ENCODE data around the gene ARHGEF35. TPM values are rescaled to one million over a fixed set of nuclear protein-coding genes. Genes with fewer than 3 reads are reported as not detected.
"Not testable (repeated sequence)": the region's sequence is repeated elsewhere in the genome, so short reads cannot be mapped to it uniquely, and the experiment has no call there.

ARHGEF35 gene
- total and polyA plus RNA-seq, 2 of the 13 experiments (the other 11 are each of a cell fraction or from before 2014, with no cell fraction given): 0.18 TPM; not detected in 1

GRCh38 chr7:144226866-144227265 is 31.2 kb upstream of the ARHGEF35 start:
- H3K9ac ChIP-seq (ENCODE audit: insufficient read depth, low read depth, low read length); H3K4me2 ChIP-seq (ENCODE audit: low read depth, low read length); H2AFZ ChIP-seq (ENCODE audit: low read length); in situ Hi-C loops (cut with HindIII; ENCODE audit: extremely low pct_ligation_motif_present, low pct_unique_long_range_greater_than_20kb); H4K20me1 ChIP-seq (ENCODE audit: insufficient read depth, low read length); H3K27ac ChIP-seq (ENCODE audit: extremely low read length, insufficient read depth, low read length); DNase-seq (ENCODE audit: low spot score); ATAC-seq; H3K27me3 ChIP-seq (ENCODE audit: control insufficient read depth in 1 of 2, insufficient read depth in 2 of 2, low read length in 2 of 2); H3K9me3 ChIP-seq (ENCODE audit: low read length); POLR2A ChIA-PET; H3K79me2 ChIP-seq (ENCODE audit: insufficient read depth, low read length); H3K36me3 ChIP-seq (replicated peaks in 1 of 2; ENCODE audit: control insufficient read depth in 1 of 2, insufficient read depth in 2 of 2, low read length in 2 of 2); H3K4me3 ChIP-seq (replicated peaks in 1 of 3; ENCODE audit: insufficient read depth in 1 of 3, low read depth in 2 of 3, low read length in 3 of 3); CTCF ChIA-PET (ENCODE audit: low intra/inter-chr PET ratio, low total read pairs); BruUV-seq (replicated peaks); H3K4me1 ChIP-seq (ENCODE audit: insufficient read depth, low read length); intact Hi-C loops (cut with micrococcal nuclease; ENCODE audit: unreplicated experiment): not testable (repeated sequence)
- 1% methylated on average over 3 of the region's 4 CpGs for WGBS (ENCODE audit: low lambda C conversion rate)
- FAIRE-seq: peak; percentile 15

- H3K36me3 ChIP-seq (replicated peaks in 1 of 2; ENCODE audit: control insufficient read depth in 1 of 2, insufficient read depth in 2 of 2, low read length in 2 of 2); CTCF ChIA-PET (ENCODE audit: low intra/inter-chr PET ratio, low total read pairs); H3K4me1 ChIP-seq (ENCODE audit: insufficient read depth, low read length); H3K4me2 ChIP-seq (ENCODE audit: low read depth, low read length); H3K9me3 ChIP-seq (ENCODE audit: low read length); H3K79me2 ChIP-seq (ENCODE audit: insufficient read depth, low read length); intact Hi-C loops (cut with micrococcal nuclease; ENCODE audit: unreplicated experiment); ATAC-seq; in situ Hi-C loops (cut with HindIII; ENCODE audit: extremely low pct_ligation_motif_present, low pct_unique_long_range_greater_than_20kb); POLR2A ChIA-PET; H3K27ac ChIP-seq (ENCODE audit: extremely low read length, insufficient read depth, low read length); FAIRE-seq; BruUV-seq (replicated peaks); H3K27me3 ChIP-seq (ENCODE audit: control insufficient read depth in 1 of 2, insufficient read depth in 2 of 2, low read length in 2 of 2); DNase-seq (ENCODE audit: low spot score); H3K4me3 ChIP-seq (replicated peaks in 1 of 3; ENCODE audit: insufficient read depth in 1 of 3, low read depth in 2 of 3, low read length in 3 of 3); H4K20me1 ChIP-seq (ENCODE audit: insufficient read depth, low read length); H3K9ac ChIP-seq (ENCODE audit: insufficient read depth, low read depth, low read length); H2AFZ ChIP-seq (ENCODE audit: low read length): not testable (repeated sequence)
Observed at GRCh38 chr7:144223675-144224074, 28.0 kb upstream of the ARHGEF35 start.

- H2AFZ ChIP-seq (ENCODE audit: low read length); CTCF ChIA-PET (ENCODE audit: low intra/inter-chr PET ratio, low total read pairs); H3K27ac ChIP-seq (ENCODE audit: extremely low read length, insufficient read depth, low read length); H3K9me3 ChIP-seq (ENCODE audit: low read length); H3K4me2 ChIP-seq (ENCODE audit: low read depth, low read length); BruUV-seq (replicated peaks); H3K4me1 ChIP-seq (ENCODE audit: insufficient read depth, low read length); DNase-seq (ENCODE audit: low spot score); H4K20me1 ChIP-seq (ENCODE audit: insufficient read depth, low read length); in situ Hi-C loops (cut with HindIII; ENCODE audit: extremely low pct_ligation_motif_present, low pct_unique_long_range_greater_than_20kb); H3K4me3 ChIP-seq (replicated peaks in 1 of 3; ENCODE audit: insufficient read depth in 1 of 3, low read depth in 2 of 3, low read length in 3 of 3); FAIRE-seq; H3K79me2 ChIP-seq (ENCODE audit: insufficient read depth, low read length); H3K36me3 ChIP-seq (replicated peaks in 1 of 2; ENCODE audit: control insufficient read depth in 1 of 2, insufficient read depth in 2 of 2, low read length in 2 of 2); H3K9ac ChIP-seq (ENCODE audit: insufficient read depth, low read depth, low read length); ATAC-seq; POLR2A ChIA-PET; intact Hi-C loops (cut with micrococcal nuclease; ENCODE audit: unreplicated experiment); H3K27me3 ChIP-seq (ENCODE audit: control insufficient read depth in 1 of 2, insufficient read depth in 2 of 2, low read length in 2 of 2): not testable (repeated sequence)
Observed at GRCh38 chr7:144220531-144220930, 24.9 kb upstream of the ARHGEF35 start.

GRCh38 chr7:144219149-144219548 is 23.5 kb upstream of the ARHGEF35 start:
- H3K27ac ChIP-seq (ENCODE audit: extremely low read length, insufficient read depth, low read length); H2AFZ ChIP-seq (ENCODE audit: low read length); H4K20me1 ChIP-seq (ENCODE audit: insufficient read depth, low read length); H3K79me2 ChIP-seq (ENCODE audit: insufficient read depth, low read length); H3K9ac ChIP-seq (ENCODE audit: insufficient read depth, low read depth, low read length); H3K9me3 ChIP-seq (ENCODE audit: low read length); CTCF ChIA-PET (ENCODE audit: low intra/inter-chr PET ratio, low total read pairs); H3K4me2 ChIP-seq (ENCODE audit: low read depth, low read length); intact Hi-C loops (cut with micrococcal nuclease; ENCODE audit: unreplicated experiment); ATAC-seq; H3K4me3 ChIP-seq (replicated peaks in 1 of 3; ENCODE audit: insufficient read depth in 1 of 3, low read depth in 2 of 3, low read length in 3 of 3); in situ Hi-C loops (cut with HindIII; ENCODE audit: extremely low pct_ligation_motif_present, low pct_unique_long_range_greater_than_20kb); POLR2A ChIA-PET; H3K4me1 ChIP-seq (ENCODE audit: insufficient read depth, low read length); H3K36me3 ChIP-seq (replicated peaks in 1 of 2; ENCODE audit: control insufficient read depth in 1 of 2, insufficient read depth in 2 of 2, low read length in 2 of 2); BruUV-seq (replicated peaks); DNase-seq (ENCODE audit: low spot score); H3K27me3 ChIP-seq (ENCODE audit: control insufficient read depth in 1 of 2, insufficient read depth in 2 of 2, low read length in 2 of 2): not testable (repeated sequence)
- no CpG with 5 or more reads among the region's 4 CpGs for WGBS (ENCODE audit: low lambda C conversion rate)
- peak; percentile 67 for FAIRE-seq

GRCh38 chr7:144218581-144218980 is 22.9 kb upstream of the ARHGEF35 start:
- FAIRE-seq; H3K9ac ChIP-seq (ENCODE audit: insufficient read depth, low read depth, low read length); H3K4me1 ChIP-seq (ENCODE audit: insufficient read depth, low read length); H3K9me3 ChIP-seq (ENCODE audit: low read length); H3K27me3 ChIP-seq (ENCODE audit: control insufficient read depth in 1 of 2, insufficient read depth in 2 of 2, low read length in 2 of 2); intact Hi-C loops (cut with micrococcal nuclease; ENCODE audit: unreplicated experiment); H3K36me3 ChIP-seq (replicated peaks in 1 of 2; ENCODE audit: control insufficient read depth in 1 of 2, insufficient read depth in 2 of 2, low read length in 2 of 2); POLR2A ChIA-PET; H3K4me2 ChIP-seq (ENCODE audit: low read depth, low read length); H2AFZ ChIP-seq (ENCODE audit: low read length); in situ Hi-C loops (cut with HindIII; ENCODE audit: extremely low pct_ligation_motif_present, low pct_unique_long_range_greater_than_20kb); H4K20me1 ChIP-seq (ENCODE audit: insufficient read depth, low read length); H3K27ac ChIP-seq (ENCODE audit: extremely low read length, insufficient read depth, low read length); H3K4me3 ChIP-seq (replicated peaks in 1 of 3; ENCODE audit: insufficient read depth in 1 of 3, low read depth in 2 of 3, low read length in 3 of 3); CTCF ChIA-PET (ENCODE audit: low intra/inter-chr PET ratio, low total read pairs); H3K79me2 ChIP-seq (ENCODE audit: insufficient read depth, low read length); ATAC-seq; BruUV-seq (replicated peaks); DNase-seq (ENCODE audit: low spot score): not testable (repeated sequence)
- whole genome bisulfite sequencing (ENCODE audit: low lambda C conversion rate): 83% methylated on average over 1 of the region's 1 CpG
